ENCODE results near the gene GALE. TPM values are rescaled to one million over a fixed set of nuclear protein-coding genes. Genes with fewer than 3 reads are reported as not detected.

GALE gene
- total RNA-seq, 1 experiment from 2014 or later, result 86.0 TPM

- CTCF ChIA-PET, result interaction anchor here (0.9 kb wide), 1 partner anchor 109 kb away, joined by 3 read pairs; no protein-coding TSS in a partner anchor
- no peak for DNase-seq
- no peaks in the 10 kb centered on the region for H3F3A ChIP-seq (ENCODE audit: low read length, unreplicated experiment)
Measured at GRCh38 chr1:23807453-23807852, 6.9 kb upstream of the GALE start.

GRCh38 chr1:23806280-23806679 is 5.7 kb upstream of the GALE start:
- no peaks in the 10 kb centered on the region for H3K9me3 ChIP-seq (ENCODE audit: low read length)
- ATAC-seq, result no peak
- no peaks in the 10 kb centered on the region for H3K9me2 ChIP-seq (replicated peaks; ENCODE audit: low read length)
- DNase-seq, result no peak
- POLR2A ChIA-PET (ENCODE audit: unreplicated experiment), result no interaction called here
- peaks cover 11% of the 10 kb centered on the region; the same call in 1 of the 2 replicates for H3K4me1 ChIP-seq (ENCODE audit: insufficient read depth, low read length)
- H4K20me1 ChIP-seq (ENCODE audit: low read length), result no peaks in the 10 kb centered on the region
- H3K4me2 ChIP-seq (ENCODE audit: low read length), result no peak overlapping the region
- H2AFZ ChIP-seq (ENCODE audit: low read length), result no peak overlapping the region
- H3K27ac ChIP-seq (ENCODE audit: low read length), result no peak overlapping the region
- no peaks in the 10 kb centered on the region for H3K79me2 ChIP-seq (ENCODE audit: low read length)
- no peak overlapping the region for H3K9ac ChIP-seq (ENCODE audit: low read length)
- H3K27me3 ChIP-seq (ENCODE audit: low read length), result no peaks in the 10 kb centered on the region
- CTCF ChIA-PET, result no interaction called here
- no peak overlapping the region for H3K4me3 ChIP-seq (ENCODE audit: low read length)
- no peak for TF ChIP-seq EZH2 (IDR thresholded peaks at IDR 0.05; ENCODE audit: low read length, unreplicated experiment)
- no peak for TF ChIP-seq EZH2phosphoT487 (IDR thresholded peaks at IDR 0.05; ENCODE audit: borderline replicate concordance, low read length)
- TF ChIP-seq, protein P1, sequence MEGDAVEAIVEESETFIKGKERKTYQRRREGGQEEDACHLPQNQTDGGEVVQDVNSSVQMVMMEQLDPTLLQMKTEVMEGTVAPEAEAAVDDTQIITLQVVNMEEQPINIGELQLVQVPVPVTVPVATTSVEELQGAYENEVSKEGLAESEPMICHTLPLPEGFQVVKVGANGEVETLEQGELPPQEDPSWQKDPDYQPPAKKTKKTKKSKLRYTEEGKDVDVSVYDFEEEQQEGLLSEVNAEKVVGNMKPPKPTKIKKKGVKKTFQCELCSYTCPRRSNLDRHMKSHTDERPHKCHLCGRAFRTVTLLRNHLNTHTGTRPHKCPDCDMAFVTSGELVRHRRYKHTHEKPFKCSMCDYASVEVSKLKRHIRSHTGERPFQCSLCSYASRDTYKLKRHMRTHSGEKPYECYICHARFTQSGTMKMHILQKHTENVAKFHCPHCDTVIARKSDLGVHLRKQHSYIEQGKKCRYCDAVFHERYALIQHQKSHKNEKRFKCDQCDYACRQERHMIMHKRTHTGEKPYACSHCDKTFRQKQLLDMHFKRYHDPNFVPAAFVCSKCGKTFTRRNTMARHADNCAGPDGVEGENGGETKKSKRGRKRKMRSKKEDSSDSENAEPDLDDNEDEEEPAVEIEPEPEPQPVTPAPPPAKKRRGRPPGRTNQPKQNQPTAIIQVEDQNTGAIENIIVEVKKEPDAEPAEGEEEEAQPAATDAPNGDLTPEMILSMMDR (conservative IDR thresholded peaks at IDR 0.05; ENCODE audit: low read depth, low read length), result no peak
- no peaks in the 10 kb centered on the region for H3F3A ChIP-seq (ENCODE audit: low read length, unreplicated experiment)
- intact Hi-C loops (cut with micrococcal nuclease), result no loop called here
- BruUV-seq (replicated peaks), result no TSS peak
- H3K36me3 ChIP-seq (ENCODE audit: low read depth, low read length), result no peaks in the 10 kb centered on the region

More at GRCh38 chr1:23807453-23807852, 6.9 kb upstream of the GALE start:
- no peak overlapping the region for H3K4me2 ChIP-seq (ENCODE audit: low read length)
- H3K27ac ChIP-seq (ENCODE audit: low read length), result no peak overlapping the region
- no peak overlapping the region for H3K9ac ChIP-seq (ENCODE audit: low read length)
- no peaks in the 10 kb centered on the region for H3K36me3 ChIP-seq (ENCODE audit: low read depth, low read length)
- H3K27me3 ChIP-seq (ENCODE audit: low read length), result no peaks in the 10 kb centered on the region
- no peaks in the 10 kb centered on the region for H4K20me1 ChIP-seq (ENCODE audit: low read length)
- H3K9me2 ChIP-seq (replicated peaks; ENCODE audit: low read length), result no peaks in the 10 kb centered on the region
- H2AFZ ChIP-seq (ENCODE audit: low read length), result no peak overlapping the region
- 0 out of 2 replicates have a peak, but pooled peaks cover 5% of the 10 kb centered on the region for H3K4me1 ChIP-seq (ENCODE audit: insufficient read depth, low read length)
- H3K4me3 ChIP-seq (ENCODE audit: low read length), result no peak overlapping the region
- ATAC-seq, result no peak
- intact Hi-C loops (cut with micrococcal nuclease), result no loop called here
- TF ChIP-seq, protein P1 (conservative IDR thresholded peaks at IDR 0.05; ENCODE audit: low read depth, low read length), result no peak
- TF ChIP-seq EZH2phosphoT487 (IDR thresholded peaks at IDR 0.05; ENCODE audit: borderline replicate concordance, low read length) (no peak), EZH2 (IDR thresholded peaks at IDR 0.05; ENCODE audit: low read length, unreplicated experiment) (no peak)
- H3K79me2 ChIP-seq (ENCODE audit: low read length), result no peaks in the 10 kb centered on the region
- no peaks in the 10 kb centered on the region for H3K9me3 ChIP-seq (ENCODE audit: low read length)
- POLR2A ChIA-PET (ENCODE audit: unreplicated experiment), result no interaction called here
- BruUV-seq (replicated peaks), result no TSS peak

DNA sequence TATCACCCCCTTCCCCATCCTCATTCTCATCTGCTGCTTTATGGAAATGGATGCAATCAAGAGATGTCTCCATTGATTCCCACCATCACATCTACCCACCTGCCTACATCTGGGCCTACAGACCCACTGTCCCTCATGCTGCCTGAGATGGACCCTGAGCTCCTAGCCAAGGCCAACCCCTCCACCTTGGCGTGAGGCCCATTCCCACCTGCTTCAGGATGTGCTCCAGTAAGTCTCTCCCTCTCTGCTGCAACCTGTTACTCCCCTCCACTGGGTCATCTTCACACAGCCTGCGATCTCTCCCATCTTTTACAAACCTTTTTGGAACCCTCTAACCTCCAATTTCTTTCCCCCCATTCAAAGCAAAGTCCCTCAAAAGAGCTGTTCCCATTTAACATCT is 4.5 kb upstream of the GALE start:
- ChIA-PET CTCF (interaction anchor here (0.5 kb wide), 1 partner anchor 868 kb away, joined by 6 read pairs; no protein-coding TSS in a partner anchor), POLR2A (ENCODE audit: unreplicated experiment) (no interaction called here)
- ATAC-seq, result no peak

More for the DNA sequence above, 4.5 kb upstream of the GALE start:
- peaks cover 7% of the 10 kb centered on the region; the same call in 1 of the 2 replicates for H3K4me1 ChIP-seq (ENCODE audit: insufficient read depth, low read length)
- no peak for DNase-seq
- no peak overlapping the region for H3K27ac ChIP-seq (ENCODE audit: low read length)
- H3K9me2 ChIP-seq (replicated peaks; ENCODE audit: low read length), result no peaks in the 10 kb centered on the region
- no peak overlapping the region for H3K4me3 ChIP-seq (ENCODE audit: low read length)
- no peak overlapping the region for H3K4me2 ChIP-seq (ENCODE audit: low read length)
- no peak for TF ChIP-seq EZH2phosphoT487 (IDR thresholded peaks at IDR 0.05; ENCODE audit: borderline replicate concordance, low read length)
- BruUV-seq (replicated peaks), result no TSS peak
- H3F3A ChIP-seq (ENCODE audit: low read length, unreplicated experiment), result no peaks in the 10 kb centered on the region
- no peak overlapping the region for H2AFZ ChIP-seq (ENCODE audit: low read length)
- H3K79me2 ChIP-seq (ENCODE audit: low read length), result 0 out of 2 replicates have a peak, but pooled peaks cover 3% of the 10 kb centered on the region
- H3K36me3 ChIP-seq (ENCODE audit: low read depth, low read length), result no peaks in the 10 kb centered on the region
- intact Hi-C loops (cut with micrococcal nuclease), result no loop called here
- no peaks in the 10 kb centered on the region for H4K20me1 ChIP-seq (ENCODE audit: low read length)
- no peaks in the 10 kb centered on the region for H3K27me3 ChIP-seq (ENCODE audit: low read length)
- H3K9ac ChIP-seq (ENCODE audit: low read length), result no peak overlapping the region
- no peaks in the 10 kb centered on the region for H3K9me3 ChIP-seq (ENCODE audit: low read length)
